H9 (cell line): ENCODE results near the gene TBC1D30. TPM values are rescaled to one million over a fixed set of nuclear protein-coding genes. Genes with fewer than 3 reads are reported as not detected.

Experiments
- DNase-seq: peaks from one replicate; pipeline ENCODE4 v3.0.0-alpha.2; 2017
- H2AFZ ChIP-seq: one replicate; pipeline ENCODE4 v1.6.1; 2013; ENCODE audit warnings: mild to moderate bottlenecking, low read length, control low read depth, moderate library complexity
- H2AK5ac ChIP-seq: 2 replicates; pipeline ENCODE4 v1.6.1; 2013; ENCODE audit warnings: low read length, control low read depth, mixed read lengths; ENCODE audit not compliant: insufficient read length
- H2BK120ac ChIP-seq: one replicate; pipeline ENCODE4 v1.6.1; 2013; ENCODE audit warnings: low read depth, mild to moderate bottlenecking, low read length, control low read depth, inconsistent platforms; ENCODE audit not compliant: poor library complexity, severe bottlenecking
- H2BK12ac ChIP-seq: 2 replicates; pipeline ENCODE4 v1.6.1; 2013; ENCODE audit warnings: low read length, control low read depth, mixed read lengths, low read depth; ENCODE audit not compliant: insufficient read length
- H2BK15ac ChIP-seq: 2 replicates; pipeline ENCODE4 v1.6.1; 2013; ENCODE audit warnings: low read depth, low read length, control low read depth
- H2BK20ac ChIP-seq: one replicate; pipeline ENCODE4 v1.6.1; 2013; ENCODE audit warnings: low read depth, mild to moderate bottlenecking, low read length, control low read depth, inconsistent platforms; ENCODE audit not compliant: poor library complexity, severe bottlenecking
- H2BK5ac ChIP-seq: 2 replicates; pipeline ENCODE4 v1.6.1; 2013; ENCODE audit warnings: low read length, control low read depth, mixed read lengths; ENCODE audit not compliant: insufficient read length
- H3K14ac ChIP-seq: 2 replicates; pipeline ENCODE4 v1.6.1; 2013; ENCODE audit warnings: low read length, control low read depth; ENCODE audit not compliant: insufficient read depth
- H3K18ac ChIP-seq: 2 replicates; pipeline ENCODE4 v1.6.1; 2013; ENCODE audit warnings: low read depth, mild to moderate bottlenecking, mixed read lengths, low read length, control low read depth; ENCODE audit not compliant: insufficient read length
- H3K23ac ChIP-seq: 2 replicates; pipeline ENCODE4 v1.6.1; 2013; ENCODE audit warnings: low read length, control low read depth, mixed read lengths, low read depth; ENCODE audit not compliant: insufficient read length
- H3K23me2 ChIP-seq: 2 replicates; pipeline ENCODE4 v1.6.1; 2013; ENCODE audit warnings: low read depth, mild to moderate bottlenecking, mixed read lengths, low read length, control low read depth; ENCODE audit not compliant: insufficient read length, poor library complexity, severe bottlenecking
- H3K27ac ChIP-seq: 2 replicates; pipeline ENCODE4 v1.5.1; 2013; ENCODE audit warnings: low read length, control low read depth, mixed read lengths, low read depth; ENCODE audit not compliant: insufficient read length
- H3K27me3 ChIP-seq: 2 replicates; pipeline ENCODE4 v1.6.1; 2013; ENCODE audit warnings: low read length, control low read depth, inconsistent platforms; ENCODE audit not compliant: insufficient read depth
- H3K4ac ChIP-seq: 2 replicates; pipeline ENCODE4 v1.6.1; 2013; ENCODE audit warnings: low read depth, mild to moderate bottlenecking, control low read depth, inconsistent platforms, low read length, moderate library complexity
- H3K4me1 ChIP-seq: 2 replicates; pipeline ENCODE4 v1.6.1; 2013; ENCODE audit warnings: low read length, control low read depth, inconsistent platforms; ENCODE audit not compliant: insufficient read depth
- H3K4me2 ChIP-seq: 2 replicates; pipeline ENCODE4 v1.6.1; 2013; ENCODE audit warnings: low read length, control low read depth, mixed read lengths; ENCODE audit not compliant: insufficient read length, insufficient read depth
- H3K56ac ChIP-seq: 2 replicates; pipeline ENCODE4 v1.6.1; 2013; ENCODE audit warnings: low read depth, mild to moderate bottlenecking, mixed read lengths, low read length, control low read depth; ENCODE audit not compliant: insufficient read length
- H3K79me1 ChIP-seq: 2 replicates; pipeline ENCODE4 v1.6.1; 2013; ENCODE audit warnings: low read depth, mild to moderate bottlenecking, moderate library complexity, low read length, control low read depth, inconsistent platforms; ENCODE audit not compliant: insufficient read depth, poor library complexity, severe bottlenecking
- H3K79me2 ChIP-seq: 2 replicates; pipeline ENCODE4 v1.6.1; 2013; ENCODE audit warnings: low read length, control low read depth, inconsistent platforms; ENCODE audit not compliant: insufficient read depth
- H3K9ac ChIP-seq: 2 replicates; pipeline ENCODE4 v1.6.1; 2013; ENCODE audit warnings: low read length, control low read depth, mixed read lengths; ENCODE audit not compliant: insufficient read length; ENCODE audit errors: extremely low read depth
- H3K9me3 ChIP-seq: one replicate; pipeline ENCODE4 v1.6.1; 2013; ENCODE audit warnings: low read depth, low read length, inconsistent platforms; ENCODE audit not compliant: control insufficient read depth
- H3T11ph ChIP-seq: one replicate; pipeline ENCODE4 v1.6.1; 2013; ENCODE audit warnings: mild to moderate bottlenecking, low read length, control low read depth, inconsistent platforms
- H4K20me1 ChIP-seq: one replicate; pipeline ENCODE4 v1.6.1; 2013; ENCODE audit not compliant: control insufficient read depth, insufficient read length, insufficient read depth
- H4K5ac ChIP-seq: 2 replicates; pipeline ENCODE4 v1.6.1; 2013; ENCODE audit warnings: low read depth, mild to moderate bottlenecking, mixed read lengths, low read length, control low read depth; ENCODE audit not compliant: insufficient read length
- H4K8ac ChIP-seq: replicated peaks from 2 replicates; pipeline ENCODE4 v1.6.1; 2013; ENCODE audit warnings: low read length, control low read depth, mixed read lengths, low read depth; ENCODE audit not compliant: insufficient read length
- H4K91ac ChIP-seq: 2 replicates; pipeline ENCODE4 v1.6.1; 2013; ENCODE audit warnings: low read depth, mild to moderate bottlenecking, moderate library complexity, mixed read lengths, low read length, control low read depth; ENCODE audit not compliant: insufficient read length
- H3K27ac Mint-ChIP-seq, 3 experiments: 2 replicates in 2 of 3; 3 replicates in 1 of 3; pipeline ENCODE4 v1.8.0; 2020 to 2021; ENCODE audit warnings: mixed read lengths in 3 of 3, mild to moderate bottlenecking in 1 of 3, moderate library complexity in 1 of 3
- H3K27me3 Mint-ChIP-seq: 2 replicates; pipeline ENCODE4 v1.8.0; 2021; ENCODE audit warnings: low read depth, mild to moderate bottlenecking, moderate library complexity, mixed read lengths
- H3K36me3 Mint-ChIP-seq, 3 experiments: 2 replicates in 2 of 3; 3 replicates in 1 of 3; pipeline ENCODE4 v1.8.0; 2020 to 2021; ENCODE audit warnings: low read depth in 3 of 3, mixed read lengths in 3 of 3; ENCODE audit not compliant: insufficient read depth in 1 of 3
- H3K4me1 Mint-ChIP-seq, 2 experiments: 2 replicates each; pipeline ENCODE4 v1.8.0; 2020; ENCODE audit warnings: mixed read lengths in 2 of 2
- H3K4me3 Mint-ChIP-seq, 2 experiments: 2 replicates in 1 of 2; 3 replicates in 1 of 2; pipeline ENCODE4 v1.8.0; 2020 to 2021; ENCODE audit warnings: mild to moderate bottlenecking in 2 of 2, mixed read lengths in 2 of 2, moderate library complexity in 1 of 2
- H3K9me3 Mint-ChIP-seq, 2 experiments: 2 replicates in 1 of 2; 3 replicates in 1 of 2; pipeline ENCODE4 v1.8.0; 2020; ENCODE audit warnings: mild to moderate bottlenecking in 2 of 2, mixed read lengths in 2 of 2, moderate library complexity in 1 of 2
- CTCF ChIP-seq: fragments of 200-600 bp; sonication (generic); conservative IDR thresholded peaks from 3 replicates; pipeline ENCODE4 v1.8.0; 2021; ENCODE audit warnings: antibody characterized with exemption, mild to moderate bottlenecking
- WGBS: extraction: QIAGEN DNeasy Blood & Tissue Kit; methylation state at CpG from one replicate; pipeline ENCODE4 v1.1.7; 2013; ENCODE audit warnings: missing lambda C conversion rate, low lambda C conversion rate, mixed read lengths; ENCODE audit not compliant: insufficient read length; ENCODE audit errors: extremely low coverage; 5-methylcytosine and 5-hydroxymethylcytosine counted together
- total RNA-seq: library from RNA; stranded (reverse); gene quantifications from 2 replicates; pipeline ENCODE4 v1.2.1, GENCODE V29; 2021

The TBC1D30 gene
- total RNA-seq, 1 experiment from 2014 or later: 1.6 TPM

GRCh38 chr12:64909124-64909523 lies 84.7 kb downstream of the TBC1D30 start:
- Histone ChIP-seq H3K4ac (no peak overlapping the region), H2BK15ac (no peak overlapping the region)

More at GRCh38 chr12:64909124-64909523, 84.7 kb downstream of the TBC1D30 start:
- no peak for DNase-seq
- Histone ChIP-seq H3K4me2 (no peak overlapping the region), H3K23me2 (no peaks in the 10 kb centered on the region), H2BK12ac (no peak overlapping the region), H2BK20ac (no peak overlapping the region), H3K9ac (no peak overlapping the region), H4K20me1 (no peaks in the 10 kb centered on the region), H4K5ac (no peak overlapping the region), H2BK5ac (no peak overlapping the region), H3K4me1 (no peaks in the 10 kb centered on the region), H2BK120ac (no peak overlapping the region), H3K27ac (no peak overlapping the region), H3K79me2 (no peaks in the 10 kb centered on the region), H3T11ph (no peak overlapping the region), H4K8ac (no peak overlapping the region), H3K56ac (no peak overlapping the region), H4K91ac (no peak overlapping the region), H3K18ac (no peak overlapping the region), H3K27me3 (no peaks in the 10 kb centered on the region), H3K14ac (no peak overlapping the region), H3K9me3 (no peaks in the 10 kb centered on the region), H3K23ac (no peak overlapping the region), H2AK5ac (no peak overlapping the region), H3K79me1 (no peaks in the 10 kb centered on the region), H2AFZ (no peak overlapping the region)
- Mint-ChIP-seq H3K9me3 (no peaks in the 10 kb centered on the region), H3K27ac (no peak overlapping the region), H3K36me3 (no peaks in the 10 kb centered on the region), H3K27me3 (peaks cover 1% of the 10 kb centered on the region; the same call in 1 of the 2 replicates), H3K4me3 (no peak overlapping the region), H3K4me1 (no peaks in the 10 kb centered on the region)
- WGBS: no CpG with 5 or more reads among the region's 6 CpGs
- no peak for TF ChIP-seq CTCF
